ENCODE results near the gene CLTCL1.

DNA sequence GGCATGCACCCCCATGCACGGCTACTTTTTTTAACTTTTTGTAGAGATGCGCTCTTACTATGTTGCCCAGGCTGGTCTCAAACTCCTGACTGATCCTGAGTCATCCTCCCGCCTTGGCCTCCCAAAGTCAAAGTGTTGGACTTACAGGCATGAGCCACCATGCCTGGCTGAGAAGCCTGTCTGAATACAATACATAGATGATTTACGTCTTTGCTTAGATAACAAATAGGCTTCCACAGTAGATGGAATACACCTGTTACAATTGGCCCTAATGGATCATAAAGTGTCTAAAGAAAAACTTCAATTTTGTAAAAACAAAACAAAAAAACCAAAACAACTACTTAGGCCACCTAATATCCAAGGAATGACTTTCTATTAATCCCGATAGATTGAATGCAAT, 13.0 kb upstream of the CLTCL1 start:
- TF ChIP-seq CTCF (IDR thresholded peaks at IDR 0.05 in 2 of 3, conservative IDR thresholded peaks at IDR 0.05 in 1 of 3; ENCODE audit: borderline replicate concordance in 1 of 3, insufficient read depth in 1 of 3, low read depth in 2 of 3, low read length in 2 of 3) = no peak
- TF ChIP-seq, protein P1, sequence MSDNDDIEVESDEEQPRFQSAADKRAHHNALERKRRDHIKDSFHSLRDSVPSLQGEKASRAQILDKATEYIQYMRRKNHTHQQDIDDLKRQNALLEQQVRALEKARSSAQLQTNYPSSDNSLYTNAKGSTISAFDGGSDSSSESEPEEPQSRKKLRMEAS (IDR thresholded peaks at IDR 0.05) = no peak
